H1 (cell line): Measurements from ENCODE around the gene SAMM50. TPM values are rescaled to one million over a fixed set of nuclear protein-coding genes. Genes with fewer than 3 reads are reported as not detected.
"Not testable (repeated sequence)": the region's sequence is repeated elsewhere in the genome, so short reads cannot be mapped to it uniquely, and the experiment has no call there.

ENCODE experiments used
- CTCF ChIA-PET: fragments of 300-600 bp; sonication (Branson Sonifier 250); formaldehyde crosslinking; loops from one replicate; lab custom pipeline; 2021; ENCODE audit not compliant: partially characterized antibody; lab: Charles Lee
- POLR2A ChIA-PET: fragments of 300-600 bp; sonication (Branson Sonifier 250); formaldehyde crosslinking; loops from one replicate; lab custom pipeline; 2021; ENCODE audit warnings: inconsistent platforms; ENCODE audit not compliant: partially characterized antibody; lab: Charles Lee
- DNase-seq, 2 experiments: peaks; one replicate each; pipeline versions ENCODE4 v3.0.0 to v3.0.0-alpha.2; 2010 to 2022; ENCODE audit warnings: low spot score in 2 of 2, low read depth in 1 of 2, mixed read lengths in 1 of 2
- FAIRE-seq: peaks from 2 replicates; lab custom pipeline; 2011; peaks lifted over from hg19 to GRCh38; lab: Jason Lieb, UNC
- H2AFZ ChIP-seq: 2 replicates; pipeline ENCODE4 v1.8.1; 2012; ENCODE audit warnings: low read length, inconsistent platforms
- H2AK5ac ChIP-seq: 2 replicates; pipeline ENCODE4 v1.6.1; 2013; ENCODE audit warnings: low read depth, low read length
- H2BK120ac ChIP-seq: replicated peaks from 2 replicates; pipeline ENCODE3; 2013; ENCODE audit warnings: low read depth, low read length, inconsistent platforms
- H2BK12ac ChIP-seq: 2 replicates; pipeline ENCODE4 v1.6.1; 2013; ENCODE audit warnings: low read depth, low read length
- H2BK15ac ChIP-seq: 2 replicates; pipeline ENCODE4 v1.6.1; 2013; ENCODE audit warnings: low read length
- H2BK20ac ChIP-seq: 2 replicates; pipeline ENCODE4 v1.6.1; 2013; ENCODE audit warnings: low read length
- H2BK5ac ChIP-seq: 2 replicates; pipeline ENCODE4 v1.6.1; 2013; ENCODE audit warnings: low read depth, low read length
- H3K14ac ChIP-seq: 2 replicates; pipeline ENCODE4 v1.6.1; 2013; ENCODE audit warnings: inconsistent platforms; ENCODE audit not compliant: insufficient read length
- H3K18ac ChIP-seq: 2 replicates; pipeline ENCODE4 v1.6.1; 2013; ENCODE audit warnings: low read length; ENCODE audit errors: extremely low read depth
- H3K23ac ChIP-seq: 2 replicates; pipeline ENCODE4 v1.6.1; 2013; ENCODE audit warnings: inconsistent platforms; ENCODE audit not compliant: insufficient read length
- H3K23me2 ChIP-seq: 2 replicates; pipeline ENCODE4 v1.6.1; 2013; ENCODE audit warnings: low read depth, low read length
- H3K27ac ChIP-seq: 2 replicates; pipeline ENCODE4 v1.6.1; 2011; ENCODE audit warnings: low read depth, low read length, inconsistent platforms
- H3K27me3 ChIP-seq, 4 experiments: replicated peaks in 1 of 4; 1 replicate in 1 of 4; 2 replicates in 3 of 4; pipeline versions ENCODE4 v1.6.1 to v1.8.1; 2011 to 2013; ENCODE audit warnings: low read length in 3 of 4, mild to moderate bottlenecking in 3 of 4, inconsistent platforms in 2 of 4, mixed read lengths in 2 of 4, moderate library complexity in 1 of 4; ENCODE audit not compliant: control insufficient read depth in 3 of 4, insufficient read depth in 3 of 4; ENCODE audit errors: extremely low read depth in 1 of 4
- H3K36me3 ChIP-seq, 4 experiments: 2 replicates each; pipeline versions ENCODE4 v1.6.1 to v1.8.1; 2011 to 2013; ENCODE audit warnings: mild to moderate bottlenecking in 4 of 4, low read length in 3 of 4, moderate library complexity in 2 of 4, control low read depth in 1 of 4, inconsistent platforms in 1 of 4; ENCODE audit not compliant: insufficient read depth in 4 of 4, control insufficient read depth in 2 of 4
- H3K4ac ChIP-seq: replicated peaks from 2 replicates; pipeline ENCODE3; 2013; ENCODE audit warnings: low read length, low read depth, mixed read lengths, inconsistent platforms; ENCODE audit not compliant: insufficient read length
- H3K4me1 ChIP-seq, 4 experiments: replicated peaks in 1 of 4; 1 replicate in 1 of 4; 2 replicates in 3 of 4; pipeline versions ENCODE4 v1.6.1 to v1.8.1; 2011 to 2013; ENCODE audit warnings: low read length in 3 of 4, inconsistent platforms in 2 of 4, mixed read lengths in 1 of 4; ENCODE audit not compliant: insufficient read depth in 4 of 4, control insufficient read depth in 3 of 4
- H3K4me2 ChIP-seq, 2 experiments: 2 replicates each; pipeline versions ENCODE4 v1.6.1 to v1.8.1; 2011 to 2013; ENCODE audit warnings: low read depth in 2 of 2, low read length in 2 of 2, control low read depth in 1 of 2, inconsistent platforms in 1 of 2, mild to moderate bottlenecking in 1 of 2; ENCODE audit not compliant: insufficient read depth in 1 of 2
- H3K4me3 ChIP-seq, 4 experiments: fragments of 200-600, 300-600 bp in 1 of 4; sonication (generic), shearing (Covaris generic), sonication (Bioruptor Twin) in 1 of 4; 2 replicates each; pipeline versions ENCODE4 v1.5.1 to v1.8.1; 2011 to 2016; ENCODE audit warnings: low read length in 4 of 4, low read depth in 3 of 4, control low read depth in 2 of 4, inconsistent platforms in 2 of 4, mild to moderate bottlenecking in 2 of 4, mixed read lengths in 1 of 4, moderate library complexity in 1 of 4; ENCODE audit not compliant: insufficient read depth in 2 of 4; ENCODE audit errors: extremely low read depth in 1 of 4
- H3K56ac ChIP-seq: replicated peaks from 2 replicates; pipeline ENCODE3; 2013; ENCODE audit warnings: low read depth, mild to moderate bottlenecking, mixed read lengths, low read length, inconsistent platforms; ENCODE audit not compliant: insufficient read length
- H3K79me1 ChIP-seq: 2 replicates; pipeline ENCODE4 v1.6.1; 2013; ENCODE audit warnings: low read depth, low read length, control low read depth
- H3K79me2 ChIP-seq, 2 experiments: 2 replicates each; pipeline versions ENCODE4 v1.6.1 to v1.8.1; 2012 to 2013; ENCODE audit warnings: low read length in 2 of 2, mild to moderate bottlenecking in 2 of 2, inconsistent platforms in 1 of 2; ENCODE audit not compliant: insufficient read depth in 2 of 2, control insufficient read depth in 1 of 2
- H3K9ac ChIP-seq, 4 experiments: replicated peaks in 1 of 4; 1 replicate in 1 of 4; 2 replicates in 3 of 4; pipeline versions ENCODE4 v1.6.1 to v1.8.1; 2011 to 2013; ENCODE audit warnings: low read depth in 3 of 4, low read length in 3 of 4, control low read depth in 2 of 4, mild to moderate bottlenecking in 2 of 4, moderate library complexity in 2 of 4, inconsistent platforms in 1 of 4; ENCODE audit errors: extremely low read depth in 1 of 4
- H3K9me3 ChIP-seq, 2 experiments: 2 replicates each; pipeline versions ENCODE4 v1.6.1 to v1.8.1; 2012 to 2013; ENCODE audit warnings: mild to moderate bottlenecking in 2 of 2, moderate library complexity in 2 of 2, control low read depth in 1 of 2, inconsistent platforms in 1 of 2, low read depth in 1 of 2, low read length in 1 of 2, mixed read lengths in 1 of 2; ENCODE audit not compliant: insufficient read depth in 2 of 2
- H4K20me1 ChIP-seq, 2 experiments: replicated peaks in 1 of 2; 2 replicates each; pipeline versions ENCODE3 to v1.8.1; 2011 to 2013; ENCODE audit warnings: inconsistent platforms in 2 of 2, low read length in 2 of 2, mild to moderate bottlenecking in 1 of 2; ENCODE audit not compliant: insufficient read depth in 2 of 2, control insufficient read depth in 1 of 2
- H4K5ac ChIP-seq: 2 replicates; pipeline ENCODE4 v1.6.1; 2013; ENCODE audit warnings: low read length, low read depth, mixed read lengths, inconsistent platforms; ENCODE audit not compliant: insufficient read length
- H4K8ac ChIP-seq: 2 replicates; pipeline ENCODE4 v1.8.0; 2013; ENCODE audit warnings: mild to moderate bottlenecking, moderate library complexity, low read length, inconsistent platforms; ENCODE audit not compliant: insufficient read depth; ENCODE audit errors: extremely low read depth
- H4K91ac ChIP-seq: replicated peaks from 2 replicates; pipeline ENCODE3; 2013; ENCODE audit warnings: low read length, mixed read lengths, inconsistent platforms; ENCODE audit not compliant: insufficient read length
- WGBS, 2 experiments: shearing (Covaris generic) in 1 of 2; methylation state at CpG; one replicate each; pipeline versions ENCODE4 v1.1.6 to v1.1.7; 2013 to 2015; ENCODE audit warnings: low lambda C conversion rate in 2 of 2, mixed read lengths in 2 of 2, inconsistent platforms in 1 of 2, low coverage in 1 of 2, missing lambda C conversion rate in 1 of 2; ENCODE audit not compliant: insufficient replicate concordance in 2 of 2, insufficient coverage in 1 of 2, insufficient read length in 1 of 2; ENCODE audit errors: extremely low coverage in 1 of 2, missing lambda C conversion rate in 1 of 2; 5-methylcytosine and 5-hydroxymethylcytosine counted together
- polyA plus RNA-seq, 7 experiments: library from polyadenylated mRNA; depleted of rRNA in 3 of 7; stranded (reverse) in 5 of 7; unstranded in 2 of 7; fragments of >200 nt in 5 of 7; fragments of 200-250 nt in 2 of 7; gene quantifications; 1 replicate in 5 of 7; 2 replicates in 1 of 7; 4 replicates in 1 of 7; pipeline versions ENCODE4 v1.2.1 to v1.2.3, GENCODE V29; 2011 to 2013; ENCODE audit warnings: missing spikeins in 2 of 7, mixed read lengths in 2 of 7
- total RNA-seq: library from RNA; stranded (reverse); fragmentation: NEBNext Ultra II Directional; extraction: Animal tissue kit (Norgen Biotek cat#: 25700); gene quantifications from 2 replicates; pipeline ENCODE4 v1.2.1, GENCODE V29; 2021

SAMM50 gene
- total and polyA plus RNA-seq, 2 of the 8 experiments (the other 6 are each of a cell fraction or from before 2014, with no cell fraction given): 45.4 to 70.3 TPM

DNA sequence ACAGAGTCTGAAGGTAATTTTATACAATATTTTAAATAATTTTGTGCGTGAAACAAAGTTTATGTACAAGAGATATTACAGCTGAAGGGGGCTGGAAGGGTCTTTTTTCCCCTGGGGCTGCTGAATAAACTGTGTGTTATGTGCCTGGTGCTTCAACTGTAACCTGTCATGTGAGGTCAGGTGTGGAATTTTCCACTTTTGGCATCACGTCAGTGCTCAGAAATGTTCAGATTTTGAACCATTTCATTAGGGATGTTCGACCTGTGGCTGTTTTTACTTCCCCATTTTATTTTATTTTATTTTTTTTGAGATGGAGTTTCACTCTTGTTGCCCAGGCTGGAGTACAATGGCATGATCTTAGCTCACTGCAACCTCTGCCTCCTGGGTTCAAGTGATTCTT lies 61.3 kb downstream of the SAMM50 start:
- H3K4me2 ChIP-seq, H4K91ac ChIP-seq, H3K9me3 ChIP-seq, H3K4ac ChIP-seq, H3K23ac ChIP-seq, H4K8ac ChIP-seq, H2AFZ ChIP-seq, H3K18ac ChIP-seq, H2AK5ac ChIP-seq, H4K5ac ChIP-seq, H4K20me1 ChIP-seq, H3K14ac ChIP-seq, DNase-seq, H3K9ac ChIP-seq, H3K27ac ChIP-seq, H3K79me2 ChIP-seq, H2BK5ac ChIP-seq, H3K4me3 ChIP-seq, H3K4me1 ChIP-seq, H2BK20ac ChIP-seq, H2BK15ac ChIP-seq, H3K27me3 ChIP-seq, H2BK12ac ChIP-seq, H3K23me2 ChIP-seq, H3K79me1 ChIP-seq, FAIRE-seq, H3K36me3 ChIP-seq, H3K56ac ChIP-seq, H2BK120ac ChIP-seq: not testable (repeated sequence)
- ChIA-PET CTCF (interaction anchor here (2.4 kb wide), 1 partner anchor 23 kb away, joined by 9 read pairs; no protein-coding TSS in a partner anchor), POLR2A (interaction anchor here (1.4 kb wide), 1 partner anchor 47 kb away, joined by 3 read pairs; no protein-coding TSS in a partner anchor)
- 97% methylated on average over 3 of the region's 3 CpGs; no CpG with 5 or more reads in 1 of the 2 experiments for WGBS, 2 experiments
